Right lobe of liver (tissue), 4 donors: Measurements from ENCODE around the gene SYT15.

Source experiments
- POLR2A ChIP-seq: fragments of 450-650 bp; IDR thresholded peaks from one replicate; pipeline ENCODE4 v1.6.1; 2017; ENCODE audit warnings: antibody characterized with exemption, mild to moderate bottlenecking
- TF ChIP-seq, protein P1 (sequence below), 4 donors: fragments of 200-600 bp in 3 of 4; fragments of 450-650 bp in 1 of 4; IDR thresholded peaks; one replicate each; pipeline versions ENCODE4 v1.5.1 to v1.8.0; 2016 to 2022; ENCODE audit warnings: antibody characterized with exemption in 4 of 4, mild to moderate bottlenecking in 2 of 4
- donor health status: DM: no; HTN: no; CAD: no.
- donor health status: DM: no; HTN: no; CAD: no.
- donor health status: DM: no; HTN: yes; CAD: no.

DNA sequence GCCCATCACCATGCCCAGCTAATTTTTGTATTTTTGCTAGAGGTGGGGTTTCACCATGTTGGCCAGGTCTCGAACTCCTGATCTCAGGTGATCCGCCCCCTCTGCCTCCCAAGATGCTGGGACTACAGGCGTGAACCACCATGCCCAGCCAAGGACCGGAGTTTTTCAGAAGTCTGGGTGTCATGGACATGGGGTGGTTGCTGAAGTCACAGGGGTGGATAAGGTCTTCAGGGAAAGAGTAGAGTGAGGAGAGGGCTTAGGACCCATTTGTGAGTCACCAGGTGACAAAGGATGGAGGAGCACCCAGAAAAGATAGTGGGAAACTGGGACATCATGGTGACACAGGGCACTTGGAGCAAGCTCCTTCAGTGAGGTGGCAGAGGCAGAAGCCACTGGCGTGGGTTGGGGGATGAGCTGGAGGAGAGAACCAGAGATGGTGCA, 19.7 kb upstream of the SYT15 start:
- no peak for TF ChIP-seq POLR2A
- TF ChIP-seq, protein P1, sequence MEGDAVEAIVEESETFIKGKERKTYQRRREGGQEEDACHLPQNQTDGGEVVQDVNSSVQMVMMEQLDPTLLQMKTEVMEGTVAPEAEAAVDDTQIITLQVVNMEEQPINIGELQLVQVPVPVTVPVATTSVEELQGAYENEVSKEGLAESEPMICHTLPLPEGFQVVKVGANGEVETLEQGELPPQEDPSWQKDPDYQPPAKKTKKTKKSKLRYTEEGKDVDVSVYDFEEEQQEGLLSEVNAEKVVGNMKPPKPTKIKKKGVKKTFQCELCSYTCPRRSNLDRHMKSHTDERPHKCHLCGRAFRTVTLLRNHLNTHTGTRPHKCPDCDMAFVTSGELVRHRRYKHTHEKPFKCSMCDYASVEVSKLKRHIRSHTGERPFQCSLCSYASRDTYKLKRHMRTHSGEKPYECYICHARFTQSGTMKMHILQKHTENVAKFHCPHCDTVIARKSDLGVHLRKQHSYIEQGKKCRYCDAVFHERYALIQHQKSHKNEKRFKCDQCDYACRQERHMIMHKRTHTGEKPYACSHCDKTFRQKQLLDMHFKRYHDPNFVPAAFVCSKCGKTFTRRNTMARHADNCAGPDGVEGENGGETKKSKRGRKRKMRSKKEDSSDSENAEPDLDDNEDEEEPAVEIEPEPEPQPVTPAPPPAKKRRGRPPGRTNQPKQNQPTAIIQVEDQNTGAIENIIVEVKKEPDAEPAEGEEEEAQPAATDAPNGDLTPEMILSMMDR (IDR thresholded peaks at IDR 0.05): no peak
